Spleen (tissue), 11 donors: ENCODE measurements around the gene CAMK2B. TPM values are rescaled to one million over a fixed set of nuclear protein-coding genes. Genes with fewer than 3 reads are reported as not detected.
A peak's percentile ranks its signal among the peaks of the same experiment; 100 is the strongest.

ENCODE experiments used
- DNase-seq: peaks from one replicate; pipeline ENCODE4 v3.0.0-alpha.2; 2020
- H3K27ac ChIP-seq, 8 donors: fragments of 200-600 bp; sonication (generic) in 7 of 8; 1 replicate in 4 of 8; 2 replicates in 4 of 8; pipeline versions ENCODE4 v1.5.0 to v1.8.0; 2016 to 2021; ENCODE audit warnings: inconsistent platforms in 4 of 8, mild to moderate bottlenecking in 4 of 8, moderate library complexity in 1 of 8
- H3K27me3 ChIP-seq, 7 donors: fragments of 200-600 bp; sonication (generic) in 6 of 7; replicated peaks in 1 of 7; 1 replicate in 4 of 7; 2 replicates in 3 of 7; pipeline versions ENCODE4 v1.5.0 to v1.8.0; 2016 to 2021; ENCODE audit warnings: inconsistent platforms in 3 of 7, mild to moderate bottlenecking in 1 of 7
- H3K36me3 ChIP-seq, 6 donors: fragments of 200-600 bp; sonication (generic) in 5 of 6; 1 replicate in 4 of 6; 2 replicates in 2 of 6; pipeline versions ENCODE4 v1.5.0 to v1.8.0; 2016 to 2021; ENCODE audit warnings: inconsistent platforms in 2 of 6
- H3K4me1 ChIP-seq, 6 donors: fragments of 200-600 bp; sonication (generic) in 5 of 6; 1 replicate in 3 of 6; 2 replicates in 3 of 6; pipeline versions ENCODE4 v1.5.0 to v1.8.0; 2016 to 2021; ENCODE audit warnings: inconsistent platforms in 3 of 6
- H3K4me3 ChIP-seq, 8 donors: fragments of 200-600 bp; sonication (generic) in 7 of 8; 1 replicate in 4 of 8; 2 replicates in 4 of 8; pipeline versions ENCODE4 v1.5.0 to v1.8.0; 2016 to 2021; ENCODE audit warnings: inconsistent platforms in 4 of 8, mild to moderate bottlenecking in 4 of 8, moderate library complexity in 2 of 8
- H3K9me3 ChIP-seq, 8 donors: fragments of 200-600 bp; sonication (generic) in 7 of 8; 1 replicate in 4 of 8; 2 replicates in 4 of 8; pipeline versions ENCODE4 v1.5.0 to v1.8.0; 2016 to 2021; ENCODE audit warnings: inconsistent platforms in 4 of 8
- CTCF ChIP-seq, 11 experiments: fragments of 200-600 bp in 7 of 11; fragments of 450-650 bp in 4 of 11; sonication (generic) in 4 of 11; IDR thresholded peaks in 8 of 11; conservative IDR thresholded peaks in 3 of 11; 1 replicate in 7 of 11; 2 replicates in 4 of 11; pipeline versions ENCODE4 v1.4.0 to v1.8.0; 2016 to 2021; ENCODE audit warnings: antibody characterized with exemption in 11 of 11, inconsistent platforms in 4 of 11, mild to moderate bottlenecking in 1 of 11
- POLR2A ChIP-seq, 3 donors: fragments of 450-650 bp; IDR thresholded peaks; one replicate each; pipeline ENCODE4 v1.5.1; 2017; ENCODE audit warnings: antibody characterized with exemption in 3 of 3, mild to moderate bottlenecking in 1 of 3
- POLR2AphosphoS5 ChIP-seq, 3 donors: sonication (generic); formaldehyde crosslinking; IDR thresholded peaks; one replicate each; pipeline ENCODE4 v1.5.1; 2017; ENCODE audit warnings: antibody characterized with exemption in 3 of 3
- WGBS, 5 donors: extraction: QIAGEN DNeasy Blood & Tissue Kit in 3 of 5; methylation state at CpG; one replicate each; pipeline versions ENCODE4 v1.1.5 to v1.1.7; 2013 to 2018; 5-methylcytosine and 5-hydroxymethylcytosine counted together
- intact Hi-C: fragments of 100-400 bp; cut with DNase I; formaldehyde crosslinking; loops from one replicate; pipeline ENCODE4 v1.15.0; 2023; ENCODE audit warnings: low total_unique reads
- polyA plus RNA-seq, 3 donors: library from polyadenylated mRNA; stranded (reverse); fragments of 200-250 nt; gene quantifications; one replicate each; pipeline ENCODE4 v1.2.1, GENCODE V29; 2013
- total RNA-seq, 7 donors: library from RNA; depleted of rRNA in 3 of 7; stranded (reverse); fragments of >200 nt in 3 of 7; fragmentation: NEBNext Ultra II Directional in 4 of 7; extraction: Animal tissue kit (Norgen Biotek cat#: 25700) in 4 of 7; gene quantifications; one replicate each; pipeline versions ENCODE4 v1.1.0 to v1.2.1, GENCODE V29; 2016 to 2021
- donor health status: healthy with polysubstance abuse.
- donor health status: DM: no; HTN: no; CAD: no; lungs with moderate emphysema.
- donor health status: DM: no; HTN: no; CAD: no.
- donor health status: Bipolar disorder and iron deficiency.
- donor health status: healthy.
- donor health status: DM: no; HTN: no; CAD: no.
- donor health status: DM: yes; HTN: yes; CAD: no.

CAMK2B gene
- total and polyA plus RNA-seq, 10 donors: 0.20 to 2.9 (median 0.61) TPM; not detected in 2

DNA sequence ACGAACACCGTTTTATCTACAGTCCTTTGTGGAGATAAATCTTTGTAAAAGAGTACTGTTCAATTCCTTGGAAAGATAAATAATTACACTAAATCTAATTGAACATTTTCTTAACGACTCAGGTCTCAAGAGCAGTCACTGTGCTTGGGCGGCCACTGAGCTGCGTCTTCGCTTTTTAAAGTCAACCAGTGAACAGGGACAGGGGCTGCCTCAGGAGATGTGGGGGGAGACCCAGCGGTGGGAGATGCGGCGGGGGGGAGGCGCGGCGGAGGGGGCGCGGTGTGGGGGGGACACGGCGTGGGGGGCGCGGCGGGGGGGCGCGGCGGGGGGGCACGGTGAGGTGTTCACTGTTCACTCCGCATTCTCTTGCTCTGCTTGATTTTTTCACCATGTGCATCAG is 39.8 kb downstream of the CAMK2B start:
- Histone ChIP-seq H3K27me3 (no peaks in the 10 kb centered on the region), H3K36me3 (no peaks in the 10 kb centered on the region), H3K4me3 (no peak overlapping the region), H3K9me3 (no peaks in the 10 kb centered on the region), H3K4me1 (no peaks in the 10 kb centered on the region), H3K27ac (no peak overlapping the region)
- whole genome bisulfite sequencing, 5 donors: 87 to 92% (median 90%) methylated on average over 23 to 24 of the region's 24 CpGs
- peak; percentile 38 for DNase-seq
- TF ChIP-seq POLR2A (IDR thresholded peaks at IDR 0.05) (no peak), CTCF (IDR thresholded peaks at IDR 0.05 in 8 of 11, conservative IDR thresholded peaks at IDR 0.05 in 3 of 11) (no peak), POLR2AphosphoS5 (IDR thresholded peaks at IDR 0.05) (no peak)
- intact Hi-C loops: no loop called here

DNA sequence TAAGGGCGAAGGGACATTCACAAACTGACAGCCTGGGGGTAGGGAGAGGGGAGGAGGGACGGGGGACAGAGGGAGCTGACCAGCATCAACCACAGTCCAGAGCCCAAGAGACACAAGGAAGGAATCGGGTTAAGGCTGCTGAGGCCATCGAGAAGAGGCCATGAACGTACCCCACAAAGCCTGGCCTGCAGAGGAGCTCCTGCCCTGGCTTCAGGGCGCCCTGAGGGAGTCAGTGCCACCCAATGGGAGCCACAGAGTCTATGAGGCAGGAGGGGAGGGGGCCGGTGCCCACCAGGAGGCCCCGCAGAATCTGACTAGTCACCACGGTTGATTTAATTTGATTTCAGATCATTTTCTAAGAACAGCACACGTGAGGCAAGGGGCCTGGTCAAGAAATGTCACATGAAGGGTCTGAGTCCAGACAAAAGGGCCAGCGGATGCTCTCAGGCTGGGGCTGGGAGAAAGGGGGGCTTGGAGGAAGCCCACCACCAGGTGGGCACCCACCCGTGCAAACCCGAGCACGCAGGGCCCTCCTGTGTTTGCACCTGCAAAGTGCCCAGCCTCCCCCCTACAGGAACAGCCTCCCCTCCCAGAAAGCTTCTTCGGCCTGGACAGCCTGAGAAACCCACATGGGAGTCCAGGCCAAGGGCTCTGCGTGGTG is 40.4 kb downstream of the CAMK2B start:
- intact Hi-C loops: no loop called here
- Histone ChIP-seq H3K27ac (no peak overlapping the region), H3K27me3 (no peaks in the 10 kb centered on the region), H3K36me3 (no peaks in the 10 kb centered on the region), H3K4me3 (no peak overlapping the region), H3K9me3 (no peaks in the 10 kb centered on the region), H3K4me1 (no peaks in the 10 kb centered on the region)
- 83 to 92% (median 86%) methylated on average over 16 of the region's 16 CpGs for WGBS, 5 donors
- no peak for TF ChIP-seq POLR2AphosphoS5 (IDR thresholded peaks at IDR 0.05)
- no peak for TF ChIP-seq POLR2A (IDR thresholded peaks at IDR 0.05)
- DNase-seq: peak; percentile 49

GRCh38 chr7:44284216-44284615 is 41.2 kb downstream of the CAMK2B start:
- Histone ChIP-seq H3K36me3 (no peaks in the 10 kb centered on the region), H3K27me3 (no peaks in the 10 kb centered on the region), H3K4me3 (no peak overlapping the region), H3K27ac (no peak overlapping the region), H3K4me1 (no peaks in the 10 kb centered on the region), H3K9me3 (no peaks in the 10 kb centered on the region)
- TF ChIP-seq CTCF (IDR thresholded peaks at IDR 0.05 in 8 of 11, conservative IDR thresholded peaks at IDR 0.05 in 3 of 11): no peak
- TF ChIP-seq POLR2AphosphoS5 (IDR thresholded peaks at IDR 0.05): no peak
- TF ChIP-seq POLR2A (IDR thresholded peaks at IDR 0.05): no peak
- intact Hi-C loops: no loop called here
- 54 to 67% (median 56%) methylated on average over 11 to 13 of the region's 13 CpGs for WGBS, 5 donors
- DNase-seq: peak; percentile 70

GRCh38 chr7:44283381-44284211 is 41.8 kb downstream of the CAMK2B start:
- intact Hi-C loops: no loop called here
- Histone ChIP-seq H3K27ac (no peak overlapping the region), H3K27me3 (no peaks in the 10 kb centered on the region), H3K36me3 (no peaks in the 10 kb centered on the region), H3K4me3 (no peak overlapping the region), H3K9me3 (no peaks in the 10 kb centered on the region), H3K4me1 (no peaks in the 10 kb centered on the region)
- WGBS, 5 donors: 84 to 93% (median 90%) methylated on average over 13 to 15 of the region's 15 CpGs
- peak; percentile 60 for DNase-seq
- TF ChIP-seq POLR2A (IDR thresholded peaks at IDR 0.05): no peak
- TF ChIP-seq POLR2AphosphoS5 (IDR thresholded peaks at IDR 0.05): no peak
- TF ChIP-seq CTCF (IDR thresholded peaks at IDR 0.05 in 8 of 11, conservative IDR thresholded peaks at IDR 0.05 in 3 of 11): no peak
